ENCODE results near the gene MIGA2. TPM values are rescaled to one million over a fixed set of nuclear protein-coding genes. Genes with fewer than 3 reads are reported as not detected.

Gene MIGA2
- total RNA-seq, 1 experiment from 2014 or later = 23.0 TPM

DNA sequence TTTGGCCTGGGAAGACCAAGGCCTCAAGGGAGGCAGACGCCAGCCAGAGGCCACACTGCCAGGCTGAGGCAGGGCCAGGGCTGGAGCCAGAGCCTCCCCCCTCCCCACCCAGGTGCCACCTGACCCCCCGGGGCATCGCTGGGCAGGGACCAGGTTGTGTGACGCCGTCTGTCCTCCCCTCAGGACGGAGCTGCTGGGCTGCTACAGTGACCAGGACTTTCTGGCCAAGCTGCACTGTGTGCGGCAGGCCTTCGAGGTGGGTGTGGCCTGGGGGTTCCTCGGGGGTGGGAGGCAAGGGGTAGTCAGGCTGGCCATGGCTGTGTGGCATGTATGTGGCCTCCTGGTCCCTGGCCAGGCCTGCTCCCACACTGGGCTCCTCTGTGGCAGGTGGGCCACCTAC is 26.6 kb downstream of the MIGA2 start:
- ChIA-PET CTCF (no interaction called here), POLR2A (no interaction called here)
- in situ Hi-C loops (cut with HindIII; ENCODE audit: low pct_unique_long_range_greater_than_20kb, low sequenced_read_pairs) = no loop called here
- H3K27ac ChIP-seq (ENCODE audit: low read length) = no peak overlapping the region
- no peaks in the 10 kb centered on the region for H3K4me1 ChIP-seq (ENCODE audit: control insufficient read depth, insufficient read depth, low read length)
- BruUV-seq (replicated peaks) = no TSS peak
- H3K9me3 ChIP-seq (ENCODE audit: control insufficient read depth, insufficient read depth, low read depth, low read length) = no peaks in the 10 kb centered on the region
- TF ChIP-seq SIN3A (IDR thresholded peaks at IDR 0.05; ENCODE audit: borderline replicate concordance, insufficient read depth, low read depth, low read length) (no peak), POLR2AphosphoS5 (IDR thresholded peaks at IDR 0.05; ENCODE audit: low read depth, low read length) (no peak), TCF7L2 (IDR thresholded peaks at IDR 0.05; ENCODE audit: low read depth, low read length) (no peak)
- TF ChIP-seq, protein P1, sequence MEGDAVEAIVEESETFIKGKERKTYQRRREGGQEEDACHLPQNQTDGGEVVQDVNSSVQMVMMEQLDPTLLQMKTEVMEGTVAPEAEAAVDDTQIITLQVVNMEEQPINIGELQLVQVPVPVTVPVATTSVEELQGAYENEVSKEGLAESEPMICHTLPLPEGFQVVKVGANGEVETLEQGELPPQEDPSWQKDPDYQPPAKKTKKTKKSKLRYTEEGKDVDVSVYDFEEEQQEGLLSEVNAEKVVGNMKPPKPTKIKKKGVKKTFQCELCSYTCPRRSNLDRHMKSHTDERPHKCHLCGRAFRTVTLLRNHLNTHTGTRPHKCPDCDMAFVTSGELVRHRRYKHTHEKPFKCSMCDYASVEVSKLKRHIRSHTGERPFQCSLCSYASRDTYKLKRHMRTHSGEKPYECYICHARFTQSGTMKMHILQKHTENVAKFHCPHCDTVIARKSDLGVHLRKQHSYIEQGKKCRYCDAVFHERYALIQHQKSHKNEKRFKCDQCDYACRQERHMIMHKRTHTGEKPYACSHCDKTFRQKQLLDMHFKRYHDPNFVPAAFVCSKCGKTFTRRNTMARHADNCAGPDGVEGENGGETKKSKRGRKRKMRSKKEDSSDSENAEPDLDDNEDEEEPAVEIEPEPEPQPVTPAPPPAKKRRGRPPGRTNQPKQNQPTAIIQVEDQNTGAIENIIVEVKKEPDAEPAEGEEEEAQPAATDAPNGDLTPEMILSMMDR (IDR thresholded peaks at IDR 0.05) = no peak
- TF ChIP-seq, protein P2, sequence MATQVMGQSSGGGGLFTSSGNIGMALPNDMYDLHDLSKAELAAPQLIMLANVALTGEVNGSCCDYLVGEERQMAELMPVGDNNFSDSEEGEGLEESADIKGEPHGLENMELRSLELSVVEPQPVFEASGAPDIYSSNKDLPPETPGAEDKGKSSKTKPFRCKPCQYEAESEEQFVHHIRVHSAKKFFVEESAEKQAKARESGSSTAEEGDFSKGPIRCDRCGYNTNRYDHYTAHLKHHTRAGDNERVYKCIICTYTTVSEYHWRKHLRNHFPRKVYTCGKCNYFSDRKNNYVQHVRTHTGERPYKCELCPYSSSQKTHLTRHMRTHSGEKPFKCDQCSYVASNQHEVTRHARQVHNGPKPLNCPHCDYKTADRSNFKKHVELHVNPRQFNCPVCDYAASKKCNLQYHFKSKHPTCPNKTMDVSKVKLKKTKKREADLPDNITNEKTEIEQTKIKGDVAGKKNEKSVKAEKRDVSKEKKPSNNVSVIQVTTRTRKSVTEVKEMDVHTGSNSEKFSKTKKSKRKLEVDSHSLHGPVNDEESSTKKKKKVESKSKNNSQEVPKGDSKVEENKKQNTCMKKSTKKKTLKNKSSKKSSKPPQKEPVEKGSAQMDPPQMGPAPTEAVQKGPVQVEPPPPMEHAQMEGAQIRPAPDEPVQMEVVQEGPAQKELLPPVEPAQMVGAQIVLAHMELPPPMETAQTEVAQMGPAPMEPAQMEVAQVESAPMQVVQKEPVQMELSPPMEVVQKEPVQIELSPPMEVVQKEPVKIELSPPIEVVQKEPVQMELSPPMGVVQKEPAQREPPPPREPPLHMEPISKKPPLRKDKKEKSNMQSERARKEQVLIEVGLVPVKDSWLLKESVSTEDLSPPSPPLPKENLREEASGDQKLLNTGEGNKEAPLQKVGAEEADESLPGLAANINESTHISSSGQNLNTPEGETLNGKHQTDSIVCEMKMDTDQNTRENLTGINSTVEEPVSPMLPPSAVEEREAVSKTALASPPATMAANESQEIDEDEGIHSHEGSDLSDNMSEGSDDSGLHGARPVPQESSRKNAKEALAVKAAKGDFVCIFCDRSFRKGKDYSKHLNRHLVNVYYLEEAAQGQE (IDR thresholded peaks at IDR 0.05; ENCODE audit: insufficient read depth in 1 of 2, low read depth in 2 of 2, low read length in 1 of 2) = no peak
- DNase-seq (ENCODE audit: low read depth, low spot score) (no peak), ATAC-seq (no peak)
- H3K4me3 ChIP-seq (ENCODE audit: low read depth in 2 of 2, low read length in 2 of 2) = no peak overlapping the region
- no peaks in the 10 kb centered on the region for H3K27me3 ChIP-seq (ENCODE audit: control insufficient read depth, insufficient read depth, low read length)
- no peaks in the 10 kb centered on the region for H3K36me3 ChIP-seq (ENCODE audit: control insufficient read depth, insufficient read depth, low read length)
- intact Hi-C loops (cut with micrococcal nuclease; ENCODE audit: unreplicated experiment) = no loop called here

DNA sequence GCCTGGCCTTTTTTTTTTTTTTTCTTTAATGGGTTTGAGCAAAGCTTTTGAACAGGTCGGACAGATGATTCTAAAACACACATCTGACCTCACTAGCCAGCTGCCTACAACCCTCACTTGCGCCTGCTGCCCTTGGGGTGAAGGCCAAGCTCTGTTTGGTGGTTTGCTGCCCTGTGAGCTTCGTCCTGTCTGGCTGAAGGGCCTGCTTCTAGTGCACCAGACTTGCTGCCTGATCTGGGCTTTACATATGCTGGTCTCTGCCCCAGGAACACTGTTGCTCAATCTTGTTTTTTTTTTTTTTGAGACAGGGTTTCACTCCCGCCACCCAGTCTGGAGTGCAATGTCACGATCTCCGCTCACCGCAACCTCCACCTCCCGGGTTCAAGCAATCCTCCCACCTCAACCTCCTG is 28.1 kb downstream of the MIGA2 start:
- in situ Hi-C loops (cut with HindIII; ENCODE audit: low pct_unique_long_range_greater_than_20kb, low sequenced_read_pairs) = no loop called here
- H3K4me3 ChIP-seq (ENCODE audit: low read depth in 2 of 2, low read length in 2 of 2) = no peak overlapping the region
- POLR2A ChIA-PET = interaction anchor here (0.7 kb wide), 1 partner anchor 16 kb away, joined by 5 read pairs; the partner anchor contains the start of gene DOLPP1
- intact Hi-C loops (cut with micrococcal nuclease; ENCODE audit: unreplicated experiment) = no loop called here
- no peaks in the 10 kb centered on the region for H3K36me3 ChIP-seq (ENCODE audit: control insufficient read depth, insufficient read depth, low read length)
- H3K27ac ChIP-seq (ENCODE audit: low read length) = no peak overlapping the region
- no peak for ATAC-seq
- DNase-seq (ENCODE audit: low read depth, low spot score) = no peak
- H3K9me3 ChIP-seq (ENCODE audit: control insufficient read depth, insufficient read depth, low read depth, low read length) = no peaks in the 10 kb centered on the region
- no peaks in the 10 kb centered on the region for H3K4me1 ChIP-seq (ENCODE audit: control insufficient read depth, insufficient read depth, low read length)
- H3K27me3 ChIP-seq (ENCODE audit: control insufficient read depth, insufficient read depth, low read length) = no peaks in the 10 kb centered on the region
- CTCF ChIA-PET = no interaction called here
- TF ChIP-seq POLR2AphosphoS5 (IDR thresholded peaks at IDR 0.05; ENCODE audit: low read depth, low read length) = no peak
- TF ChIP-seq, protein P1 (IDR thresholded peaks at IDR 0.05) = no peak
- TF ChIP-seq, protein P2 (IDR thresholded peaks at IDR 0.05; ENCODE audit: insufficient read depth in 1 of 2, low read depth in 2 of 2, low read length in 1 of 2) = no peak
- no peak for TF ChIP-seq SIN3A (IDR thresholded peaks at IDR 0.05; ENCODE audit: borderline replicate concordance, insufficient read depth, low read depth, low read length)
- no peak for TF ChIP-seq TCF7L2 (IDR thresholded peaks at IDR 0.05; ENCODE audit: low read depth, low read length)
- no TSS peak for BruUV-seq (replicated peaks)

Data from Panc1 (cell line).